ENCODE results near the gene ENOX2. TPM values are rescaled to one million over a fixed set of nuclear protein-coding genes. Genes with fewer than 3 reads are reported as not detected.

ENOX2 gene
- total and polyA plus RNA-seq, 8 donors: 1.1 to 6.4 (median 4.7) TPM

- FAIRE-seq (no peak), ATAC-seq (no peak), DNase-seq (no peak)
- no peaks in the 10 kb centered on the region for H3K36me3 ChIP-seq
- no peak overlapping the region for H3K4me3 ChIP-seq
- H3K9me3 ChIP-seq: no peaks in the 10 kb centered on the region
- WGBS, 2 donors: 24 to 39% methylated on average over 3 of the region's 3 CpGs
- intact Hi-C loops (cut with DNase I): no loop called here
- peaks cover 0 to 10% (median 0%) of the 10 kb centered on the region in 4 donors for H3K27me3 ChIP-seq
- no peaks in the 10 kb centered on the region for H3K4me1 ChIP-seq
- TF ChIP-seq, protein P1, sequence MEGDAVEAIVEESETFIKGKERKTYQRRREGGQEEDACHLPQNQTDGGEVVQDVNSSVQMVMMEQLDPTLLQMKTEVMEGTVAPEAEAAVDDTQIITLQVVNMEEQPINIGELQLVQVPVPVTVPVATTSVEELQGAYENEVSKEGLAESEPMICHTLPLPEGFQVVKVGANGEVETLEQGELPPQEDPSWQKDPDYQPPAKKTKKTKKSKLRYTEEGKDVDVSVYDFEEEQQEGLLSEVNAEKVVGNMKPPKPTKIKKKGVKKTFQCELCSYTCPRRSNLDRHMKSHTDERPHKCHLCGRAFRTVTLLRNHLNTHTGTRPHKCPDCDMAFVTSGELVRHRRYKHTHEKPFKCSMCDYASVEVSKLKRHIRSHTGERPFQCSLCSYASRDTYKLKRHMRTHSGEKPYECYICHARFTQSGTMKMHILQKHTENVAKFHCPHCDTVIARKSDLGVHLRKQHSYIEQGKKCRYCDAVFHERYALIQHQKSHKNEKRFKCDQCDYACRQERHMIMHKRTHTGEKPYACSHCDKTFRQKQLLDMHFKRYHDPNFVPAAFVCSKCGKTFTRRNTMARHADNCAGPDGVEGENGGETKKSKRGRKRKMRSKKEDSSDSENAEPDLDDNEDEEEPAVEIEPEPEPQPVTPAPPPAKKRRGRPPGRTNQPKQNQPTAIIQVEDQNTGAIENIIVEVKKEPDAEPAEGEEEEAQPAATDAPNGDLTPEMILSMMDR (IDR thresholded peaks at IDR 0.05): no peak
- no peak overlapping the region for H3K27ac ChIP-seq
Measured at GRCh38 chrX:130604882-130605281, 298.1 kb downstream of the ENOX2 start.

DNA sequence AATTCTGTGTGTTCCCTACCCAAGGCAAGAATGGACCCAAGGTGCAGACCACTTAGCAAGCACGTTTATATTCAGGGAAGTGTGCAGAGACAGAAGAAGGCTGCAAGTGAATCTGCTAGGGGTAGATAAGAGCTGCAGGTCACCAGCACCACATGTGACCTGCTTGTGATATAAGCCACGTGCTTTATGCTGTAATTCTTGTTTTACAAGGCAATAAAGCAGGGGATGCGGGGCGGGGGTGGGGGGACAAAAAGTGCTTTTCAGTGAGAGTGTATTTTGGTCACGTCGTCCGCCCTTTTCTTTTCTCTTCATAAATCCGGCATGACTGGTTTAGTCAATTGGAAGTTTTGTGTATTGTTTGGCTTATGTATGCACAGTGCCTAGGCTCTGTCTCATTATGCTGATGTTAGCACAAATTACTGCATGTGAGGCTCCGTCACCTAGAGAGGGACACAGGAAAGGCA lies 308.5 kb downstream of the ENOX2 start:
- H3K36me3 ChIP-seq: no peaks in the 10 kb centered on the region
- H3K27ac ChIP-seq: no peak overlapping the region
- FAIRE-seq (no peak), ATAC-seq (no peak), DNase-seq (no peak)
- H3K4me1 ChIP-seq: no peaks in the 10 kb centered on the region
- intact Hi-C loops (cut with DNase I): no loop called here
- H3K9me3 ChIP-seq: no peaks in the 10 kb centered on the region
- peaks cover 0 to 7% (median 0%) of the 10 kb centered on the region in 4 donors for H3K27me3 ChIP-seq
- TF ChIP-seq, protein P1 (IDR thresholded peaks at IDR 0.05): no peak
- 23 to 38% methylated on average over 9 of the region's 9 CpGs for WGBS, 2 donors
- H3K4me3 ChIP-seq: no peak overlapping the region

GRCh38 chrX:130593911-130594310 lies 309.1 kb downstream of the ENOX2 start:
- Histone ChIP-seq H3K27ac (no peak overlapping the region), H3K36me3 (no peaks in the 10 kb centered on the region), H3K27me3 (peaks cover 0 to 7% (median 0%) of the 10 kb centered on the region in 4 donors), H3K9me3 (no peaks in the 10 kb centered on the region), H3K4me3 (no peak overlapping the region), H3K4me1 (no peaks in the 10 kb centered on the region)
- WGBS, 2 donors: 73 to 78% methylated on average over 9 of the region's 9 CpGs
- TF ChIP-seq, protein P1 (IDR thresholded peaks at IDR 0.05): no peak
- ATAC-seq: no peak
- FAIRE-seq: no peak
- intact Hi-C loops (cut with DNase I): no loop called here
- DNase-seq: no peak

GRCh38 chrX:130592204-130592603 lies 310.8 kb downstream of the ENOX2 start:
- TF ChIP-seq, protein P1 (IDR thresholded peaks at IDR 0.05): no peak
- Histone ChIP-seq H3K27me3 (peaks cover 0 to 7% (median 0%) of the 10 kb centered on the region in 4 donors), H3K27ac (no peak overlapping the region), H3K9me3 (no peaks in the 10 kb centered on the region), H3K36me3 (no peaks in the 10 kb centered on the region), H3K4me3 (no peak overlapping the region), H3K4me1 (no peaks in the 10 kb centered on the region)
- intact Hi-C loops (cut with DNase I): no loop called here
- DNase-seq (no peak), FAIRE-seq (no peak), ATAC-seq (no peak)
- WGBS, 2 donors: 75 to 92% methylated on average over 1 of the region's 1 CpG

DNA sequence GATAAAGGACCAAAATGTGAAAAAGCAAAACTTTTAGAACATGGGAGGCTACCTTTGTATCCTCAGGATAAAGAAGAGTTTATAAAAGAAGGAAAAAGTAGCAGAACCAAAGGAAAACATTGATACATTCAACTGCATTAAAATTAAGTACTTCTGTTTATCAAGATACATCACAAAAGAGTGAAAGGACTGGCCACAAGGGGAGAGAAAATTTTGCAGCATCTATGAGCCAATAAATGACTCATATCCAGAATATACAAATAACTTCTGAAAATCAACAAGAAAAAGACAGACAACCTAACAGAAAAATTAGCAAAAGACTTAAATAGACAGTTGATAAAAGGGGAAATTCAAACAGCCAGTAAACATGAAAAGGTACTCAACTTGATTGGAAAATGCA lies 324.1 kb downstream of the ENOX2 start:
- intact Hi-C loops (cut with DNase I): no loop called here
- Histone ChIP-seq H3K27ac (no peak overlapping the region), H3K36me3 (no peaks in the 10 kb centered on the region), H3K27me3 (peaks cover 0 to 16% (median 3%) of the 10 kb centered on the region in 4 donors), H3K4me1 (no peaks in the 10 kb centered on the region), H3K9me3 (no peaks in the 10 kb centered on the region), H3K4me3 (no peak overlapping the region)
- ATAC-seq: no peak
- DNase-seq: no peak
- peak; percentile 54 for FAIRE-seq
- TF ChIP-seq, protein P1 (IDR thresholded peaks at IDR 0.05): no peak

All from pancreas (tissue), 10 donors.